GM23338 (cell line): ENCODE data around the gene ADGRG4. TPM values are rescaled to one million over a fixed set of nuclear protein-coding genes. Genes with fewer than 3 reads are reported as not detected.

Experiments used
- ATAC-seq: fragments of 200-7000 bp; cut with Tn5 transposase; 3 replicates; pipeline ENCODE4 v1.9.1; 2020
- DNase-seq: peaks from one replicate; pipeline ENCODE4 v3.0.0-alpha.2; 2015; ENCODE audit warnings: low spot score
- H2AFZ ChIP-seq: fragments of 200-600 bp; sonication (generic); 2 replicates; pipeline ENCODE4 v1.8.0; 2016; ENCODE audit warnings: antibody characterized with exemption, mild to moderate bottlenecking, moderate library complexity
- H3F3A ChIP-seq: fragments of 200-600 bp; sonication (generic); replicated peaks from 2 replicates; pipeline ENCODE4 v1.8.0; 2017; ENCODE audit warnings: antibody characterized with exemption, mixed run types, low read depth
- H3K27ac ChIP-seq: fragments of 200-600 bp; sonication (generic); 2 replicates; pipeline ENCODE4 v1.6.1; 2016; ENCODE audit warnings: low read depth
- H3K27me3 ChIP-seq: fragments of 200-600 bp; sonication (generic); 2 replicates; pipeline ENCODE4 v1.8.0; 2016; ENCODE audit warnings: mild to moderate bottlenecking, mixed run types, moderate library complexity; ENCODE audit not compliant: insufficient read depth
- H3K36me3 ChIP-seq: fragments of 200-600 bp; sonication (generic); 2 replicates; pipeline ENCODE4 v1.8.0; 2016; ENCODE audit warnings: mild to moderate bottlenecking; ENCODE audit not compliant: insufficient read depth
- H3K4me1 ChIP-seq: fragments of 200-600 bp; sonication (generic); 2 replicates; pipeline ENCODE4 v1.8.0; 2016; ENCODE audit warnings: mild to moderate bottlenecking, moderate library complexity; ENCODE audit not compliant: insufficient read depth
- H3K4me2 ChIP-seq: fragments of 200-600 bp; sonication (generic); 2 replicates; pipeline ENCODE4 v1.7.1; 2017; ENCODE audit warnings: mixed run types
- H3K4me3 ChIP-seq: fragments of 200-600 bp; sonication (generic); 2 replicates; pipeline ENCODE4 v1.6.1; 2016; ENCODE audit warnings: mixed run types
- H3K79me2 ChIP-seq: fragments of 200-600 bp; sonication (generic); replicated peaks from 2 replicates; pipeline ENCODE4 v1.8.0; 2017; ENCODE audit warnings: mild to moderate bottlenecking; ENCODE audit not compliant: insufficient read depth
- H3K9me2 ChIP-seq: fragments of 200-600 bp; sonication (generic); 2 replicates; pipeline ENCODE4 v1.8.0; 2017; ENCODE audit not compliant: insufficient read depth
- H4K20me1 ChIP-seq: fragments of 200-600 bp; sonication (generic); replicated peaks from 2 replicates; pipeline ENCODE4 v1.8.0; 2017; ENCODE audit warnings: mild to moderate bottlenecking; ENCODE audit not compliant: insufficient read depth
- H3K27ac Mint-ChIP-seq: 2 replicates; pipeline ENCODE4 v1.8.0; 2020; ENCODE audit warnings: inconsistent platforms, mild to moderate bottlenecking, moderate library complexity, mixed read lengths
- H3K27me3 Mint-ChIP-seq: 3 replicates; pipeline ENCODE4 v1.8.0; 2022; ENCODE audit warnings: low read depth, mild to moderate bottlenecking, moderate library complexity, mixed read lengths, inconsistent platforms; ENCODE audit not compliant: insufficient read depth, poor library complexity
- H3K36me3 Mint-ChIP-seq: 3 replicates; pipeline ENCODE4 v1.8.0; 2021; ENCODE audit warnings: low read depth, mild to moderate bottlenecking, inconsistent platforms, moderate library complexity, mixed read lengths
- H3K4me1 Mint-ChIP-seq: 3 replicates; pipeline ENCODE4 v1.8.0; 2020; ENCODE audit warnings: mild to moderate bottlenecking, inconsistent platforms, mixed read lengths
- H3K4me3 Mint-ChIP-seq: 3 replicates; pipeline ENCODE4 v1.8.0; 2021; ENCODE audit warnings: moderate library complexity, mild to moderate bottlenecking, inconsistent platforms, mixed read lengths
- H3K9me3 Mint-ChIP-seq: 3 replicates; pipeline ENCODE4 v1.8.0; 2020; ENCODE audit warnings: moderate library complexity, mild to moderate bottlenecking, inconsistent platforms, mixed read lengths
- CREB1 ChIP-seq: fragments of 250-450 bp; sonication (Bioruptor Pico); IDR thresholded peaks from 2 replicates; pipeline ENCODE4 v1.5.0; 2020; ENCODE audit warnings: low read depth, mild to moderate bottlenecking, moderate library complexity
- EZH2 ChIP-seq: fragments of 200-600 bp; sonication (generic); IDR thresholded peaks from one replicate; pipeline ENCODE4 v1.8.0; 2017; ENCODE audit warnings: antibody characterized with exemption, mild to moderate bottlenecking, low read depth; ENCODE audit not compliant: unreplicated experiment
- EZH2phosphoT487 ChIP-seq: fragments of 200-600 bp; sonication (generic); IDR thresholded peaks from one replicate; pipeline ENCODE4 v1.8.1; 2018; ENCODE audit warnings: antibody characterized with exemption; ENCODE audit not compliant: unreplicated experiment
- JUNB ChIP-seq: IDR thresholded peaks from one replicate; pipeline ENCODE4 v1.6.1; 2016; ENCODE audit warnings: antibody characterized with exemption; ENCODE audit not compliant: unreplicated experiment
- NANOG ChIP-seq: IDR thresholded peaks from 2 replicates; pipeline ENCODE4 v1.6.1; 2016; ENCODE audit warnings: antibody characterized with exemption, borderline replicate concordance
- POLR2AphosphoS5 ChIP-seq: IDR thresholded peaks from 2 replicates; pipeline ENCODE4 v1.6.1; 2016; ENCODE audit warnings: antibody characterized with exemption, low read depth
- STAT1 ChIP-seq: IDR thresholded peaks from one replicate; pipeline ENCODE4 v1.6.1; 2016; ENCODE audit warnings: antibody characterized with exemption; ENCODE audit not compliant: unreplicated experiment
- ZNF331 ChIP-seq: fragments of 250-450 bp; sonication (Bioruptor Pico); IDR thresholded peaks from 2 replicates; pipeline ENCODE4 v1.5.0; 2020; ENCODE audit warnings: low read depth, mild to moderate bottlenecking, moderate library complexity
- polyA plus RNA-seq: library from polyadenylated mRNA; unstranded; fragments of >200 nt; fragmentation: Nextera tagmentation; extraction: Ambion mirVana; gene quantifications from 2 replicates; pipeline ENCODE4 v1.2.1, GENCODE V29; 2016
- total RNA-seq: library from RNA; depleted of rRNA; stranded (reverse); fragments of >200 nt; shearing (Covaris generic); gene quantifications from 2 replicates; pipeline ENCODE4 v1.2.3, GENCODE V29; 2014
- TF ChIP-seq, protein P1 (sequence below): IDR thresholded peaks from 2 replicates; pipeline ENCODE4 v1.6.1; 2016; ENCODE audit warnings: antibody characterized with exemption
- TF ChIP-seq, protein P2 (sequence below): fragments of 250-450 bp; sonication (Bioruptor Pico); IDR thresholded peaks from 2 replicates; pipeline ENCODE4 v1.5.0; 2020; ENCODE audit warnings: mild to moderate bottlenecking, moderate library complexity
- TF ChIP-seq, protein P3 (sequence below), 2 experiments: fragments of 200-600 bp in 1 of 2; sonication (generic) in 1 of 2; conservative IDR thresholded peaks; 2 replicates each; pipeline versions ENCODE4 v1.5.1 to v1.6.1; 2016 to 2017; ENCODE audit warnings: antibody characterized with exemption in 2 of 2, low read depth in 2 of 2, mild to moderate bottlenecking in 2 of 2, moderate library complexity in 1 of 2
- TF ChIP-seq, protein P4 (sequence below): IDR thresholded peaks from one replicate; pipeline ENCODE4 v1.6.1; 2018; ENCODE audit warnings: antibody characterized with exemption; ENCODE audit not compliant: unreplicated experiment

Gene ADGRG4
- total and polyA plus RNA-seq, 2 experiments from 2014 or later = not detected

DNA sequence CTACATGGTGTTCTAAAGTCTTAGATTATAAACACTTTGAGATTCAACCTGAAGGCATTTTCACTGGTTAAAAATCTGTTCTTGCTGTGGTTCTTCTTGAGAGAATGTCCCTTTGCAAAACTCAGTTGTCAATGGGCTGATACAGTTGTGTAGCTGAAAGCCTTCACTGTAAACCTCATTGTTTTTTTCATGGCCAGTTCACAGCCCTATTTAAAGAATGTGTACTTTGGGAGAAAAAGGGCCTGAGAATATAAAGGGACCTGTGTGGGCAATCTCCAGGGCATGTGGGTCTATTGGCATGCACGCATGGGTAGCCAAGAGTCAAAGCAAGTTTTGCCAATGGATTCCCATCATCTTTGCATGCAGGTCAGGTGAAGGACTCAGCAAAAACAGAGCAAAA lies 41.8 kb upstream of the ADGRG4 start (continued):
- TF ChIP-seq, protein P1, sequence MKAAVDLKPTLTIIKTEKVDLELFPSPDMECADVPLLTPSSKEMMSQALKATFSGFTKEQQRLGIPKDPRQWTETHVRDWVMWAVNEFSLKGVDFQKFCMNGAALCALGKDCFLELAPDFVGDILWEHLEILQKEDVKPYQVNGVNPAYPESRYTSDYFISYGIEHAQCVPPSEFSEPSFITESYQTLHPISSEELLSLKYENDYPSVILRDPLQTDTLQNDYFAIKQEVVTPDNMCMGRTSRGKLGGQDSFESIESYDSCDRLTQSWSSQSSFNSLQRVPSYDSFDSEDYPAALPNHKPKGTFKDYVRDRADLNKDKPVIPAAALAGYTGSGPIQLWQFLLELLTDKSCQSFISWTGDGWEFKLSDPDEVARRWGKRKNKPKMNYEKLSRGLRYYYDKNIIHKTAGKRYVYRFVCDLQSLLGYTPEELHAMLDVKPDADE = no peak
- no peak for TF ChIP-seq EZH2phosphoT487
- no peak for TF ChIP-seq EZH2

DNA sequence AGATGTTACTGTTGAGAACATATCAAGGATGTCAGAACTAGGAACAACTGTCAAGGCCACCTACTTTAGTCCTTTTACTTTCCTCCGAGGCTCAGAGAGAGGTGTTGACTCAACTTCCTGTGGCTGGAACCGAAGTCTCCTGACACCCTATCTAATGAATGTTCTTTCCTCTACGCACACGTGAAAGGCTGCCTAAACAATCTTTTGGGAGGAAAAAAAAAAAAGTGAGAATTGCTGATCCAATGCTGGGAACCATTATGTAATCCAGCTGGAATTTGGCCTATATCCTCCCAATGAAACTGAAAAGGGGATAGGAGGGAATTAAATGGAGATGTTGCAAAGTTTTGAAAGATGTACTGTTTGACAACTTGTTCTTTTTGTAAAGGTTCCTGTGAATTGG lies 41.2 kb upstream of the ADGRG4 start:
- Histone ChIP-seq H3K4me2 (no peak overlapping the region), H3K9me2 (no peaks in the 10 kb centered on the region), H3K79me2 (no peaks in the 10 kb centered on the region), H3K36me3 (no peaks in the 10 kb centered on the region), H3F3A (no peaks in the 10 kb centered on the region), H3K4me1 (no peaks in the 10 kb centered on the region), H3K27me3 (no peaks in the 10 kb centered on the region), H4K20me1 (no peaks in the 10 kb centered on the region), H3K4me3 (no peak overlapping the region), H3K27ac (no peak overlapping the region), H2AFZ (no peak overlapping the region)
- no peak for DNase-seq
- H3K27me3 Mint-ChIP-seq = peaks cover 5% of the 10 kb centered on the region
- no peak for ATAC-seq
- peaks cover 13% of the 10 kb centered on the region for H3K4me1 Mint-ChIP-seq
- no peak overlapping the region for H3K27ac Mint-ChIP-seq
- H3K9me3 Mint-ChIP-seq = no peaks in the 10 kb centered on the region
- no peaks in the 10 kb centered on the region for H3K36me3 Mint-ChIP-seq
- no peak overlapping the region for H3K4me3 Mint-ChIP-seq
- TF ChIP-seq, protein P2, sequence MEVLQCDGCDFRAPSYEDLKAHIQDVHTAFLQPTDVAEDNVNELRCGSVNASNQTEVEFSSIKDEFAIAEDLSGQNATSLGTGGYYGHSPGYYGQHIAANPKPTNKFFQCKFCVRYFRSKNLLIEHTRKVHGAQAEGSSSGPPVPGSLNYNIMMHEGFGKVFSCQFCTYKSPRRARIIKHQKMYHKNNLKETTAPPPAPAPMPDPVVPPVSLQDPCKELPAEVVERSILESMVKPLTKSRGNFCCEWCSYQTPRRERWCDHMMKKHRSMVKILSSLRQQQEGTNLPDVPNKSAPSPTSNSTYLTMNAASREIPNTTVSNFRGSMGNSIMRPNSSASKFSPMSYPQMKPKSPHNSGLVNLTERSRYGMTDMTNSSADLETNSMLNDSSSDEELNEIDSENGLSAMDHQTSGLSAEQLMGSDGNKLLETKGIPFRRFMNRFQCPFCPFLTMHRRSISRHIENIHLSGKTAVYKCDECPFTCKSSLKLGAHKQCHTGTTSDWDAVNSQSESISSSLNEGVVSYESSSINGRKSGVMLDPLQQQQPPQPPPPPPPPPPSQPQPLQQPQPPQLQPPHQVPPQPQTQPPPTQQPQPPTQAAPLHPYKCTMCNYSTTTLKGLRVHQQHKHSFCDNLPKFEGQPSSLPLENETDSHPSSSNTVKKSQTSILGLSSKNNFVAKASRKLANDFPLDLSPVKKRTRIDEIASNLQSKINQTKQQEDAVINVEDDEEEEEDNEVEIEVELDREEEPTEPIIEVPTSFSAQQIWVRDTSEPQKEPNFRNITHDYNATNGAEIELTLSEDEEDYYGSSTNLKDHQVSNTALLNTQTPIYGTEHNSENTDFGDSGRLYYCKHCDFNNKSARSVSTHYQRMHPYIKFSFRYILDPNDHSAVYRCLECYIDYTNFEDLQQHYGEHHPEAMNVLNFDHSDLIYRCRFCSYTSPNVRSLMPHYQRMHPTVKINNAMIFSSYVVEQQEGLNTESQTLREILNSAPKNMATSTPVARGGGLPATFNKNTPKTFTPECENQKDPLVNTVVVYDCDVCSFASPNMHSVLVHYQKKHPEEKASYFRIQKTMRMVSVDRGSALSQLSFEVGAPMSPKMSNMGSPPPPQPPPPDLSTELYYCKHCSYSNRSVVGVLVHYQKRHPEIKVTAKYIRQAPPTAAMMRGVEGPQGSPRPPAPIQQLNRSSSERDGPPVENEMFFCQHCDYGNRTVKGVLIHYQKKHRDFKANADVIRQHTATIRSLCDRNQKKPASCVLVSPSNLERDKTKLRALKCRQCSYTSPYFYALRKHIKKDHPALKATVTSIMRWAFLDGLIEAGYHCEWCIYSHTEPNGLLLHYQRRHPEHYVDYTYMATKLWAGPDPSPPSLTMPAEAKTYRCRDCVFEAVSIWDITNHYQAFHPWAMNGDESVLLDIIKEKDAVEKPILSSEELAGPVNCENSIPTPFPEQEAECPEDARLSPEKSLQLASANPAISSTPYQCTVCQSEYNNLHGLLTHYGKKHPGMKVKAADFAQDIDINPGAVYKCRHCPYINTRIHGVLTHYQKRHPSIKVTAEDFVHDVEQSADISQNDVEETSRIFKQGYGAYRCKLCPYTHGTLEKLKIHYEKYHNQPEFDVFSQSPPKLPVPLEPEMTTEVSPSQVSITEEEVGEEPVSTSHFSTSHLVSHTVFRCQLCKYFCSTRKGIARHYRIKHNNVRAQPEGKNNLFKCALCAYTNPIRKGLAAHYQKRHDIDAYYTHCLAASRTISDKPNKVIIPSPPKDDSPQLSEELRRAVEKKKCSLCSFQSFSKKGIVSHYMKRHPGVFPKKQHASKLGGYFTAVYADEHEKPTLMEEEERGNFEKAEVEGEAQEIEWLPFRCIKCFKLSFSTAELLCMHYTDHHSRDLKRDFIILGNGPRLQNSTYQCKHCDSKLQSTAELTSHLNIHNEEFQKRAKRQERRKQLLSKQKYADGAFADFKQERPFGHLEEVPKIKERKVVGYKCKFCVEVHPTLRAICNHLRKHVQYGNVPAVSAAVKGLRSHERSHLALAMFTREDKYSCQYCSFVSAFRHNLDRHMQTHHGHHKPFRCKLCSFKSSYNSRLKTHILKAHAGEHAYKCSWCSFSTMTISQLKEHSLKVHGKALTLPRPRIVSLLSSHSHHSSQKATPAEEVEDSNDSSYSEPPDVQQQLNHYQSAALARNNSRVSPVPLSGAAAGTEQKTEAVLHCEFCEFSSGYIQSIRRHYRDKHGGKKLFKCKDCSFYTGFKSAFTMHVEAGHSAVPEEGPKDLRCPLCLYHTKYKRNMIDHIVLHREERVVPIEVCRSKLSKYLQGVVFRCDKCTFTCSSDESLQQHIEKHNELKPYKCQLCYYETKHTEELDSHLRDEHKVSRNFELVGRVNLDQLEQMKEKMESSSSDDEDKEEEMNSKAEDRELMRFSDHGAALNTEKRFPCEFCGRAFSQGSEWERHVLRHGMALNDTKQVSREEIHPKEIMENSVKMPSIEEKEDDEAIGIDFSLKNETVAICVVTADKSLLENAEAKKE (CRISPR knock-in tag) = no peak
- TF ChIP-seq, protein P3, sequence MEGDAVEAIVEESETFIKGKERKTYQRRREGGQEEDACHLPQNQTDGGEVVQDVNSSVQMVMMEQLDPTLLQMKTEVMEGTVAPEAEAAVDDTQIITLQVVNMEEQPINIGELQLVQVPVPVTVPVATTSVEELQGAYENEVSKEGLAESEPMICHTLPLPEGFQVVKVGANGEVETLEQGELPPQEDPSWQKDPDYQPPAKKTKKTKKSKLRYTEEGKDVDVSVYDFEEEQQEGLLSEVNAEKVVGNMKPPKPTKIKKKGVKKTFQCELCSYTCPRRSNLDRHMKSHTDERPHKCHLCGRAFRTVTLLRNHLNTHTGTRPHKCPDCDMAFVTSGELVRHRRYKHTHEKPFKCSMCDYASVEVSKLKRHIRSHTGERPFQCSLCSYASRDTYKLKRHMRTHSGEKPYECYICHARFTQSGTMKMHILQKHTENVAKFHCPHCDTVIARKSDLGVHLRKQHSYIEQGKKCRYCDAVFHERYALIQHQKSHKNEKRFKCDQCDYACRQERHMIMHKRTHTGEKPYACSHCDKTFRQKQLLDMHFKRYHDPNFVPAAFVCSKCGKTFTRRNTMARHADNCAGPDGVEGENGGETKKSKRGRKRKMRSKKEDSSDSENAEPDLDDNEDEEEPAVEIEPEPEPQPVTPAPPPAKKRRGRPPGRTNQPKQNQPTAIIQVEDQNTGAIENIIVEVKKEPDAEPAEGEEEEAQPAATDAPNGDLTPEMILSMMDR (conservative IDR thresholded peaks at IDR 0.05; ENCODE audit: low read depth in 2 of 2) = no peak
- TF ChIP-seq EZH2 (no peak), EZH2phosphoT487 (no peak), POLR2AphosphoS5 (no peak), ZNF331 (CRISPR knock-in tag) (no peak), CREB1 (CRISPR knock-in tag) (no peak), STAT1 (no peak), JUNB (no peak), NANOG (no peak)
- TF ChIP-seq, protein P4, sequence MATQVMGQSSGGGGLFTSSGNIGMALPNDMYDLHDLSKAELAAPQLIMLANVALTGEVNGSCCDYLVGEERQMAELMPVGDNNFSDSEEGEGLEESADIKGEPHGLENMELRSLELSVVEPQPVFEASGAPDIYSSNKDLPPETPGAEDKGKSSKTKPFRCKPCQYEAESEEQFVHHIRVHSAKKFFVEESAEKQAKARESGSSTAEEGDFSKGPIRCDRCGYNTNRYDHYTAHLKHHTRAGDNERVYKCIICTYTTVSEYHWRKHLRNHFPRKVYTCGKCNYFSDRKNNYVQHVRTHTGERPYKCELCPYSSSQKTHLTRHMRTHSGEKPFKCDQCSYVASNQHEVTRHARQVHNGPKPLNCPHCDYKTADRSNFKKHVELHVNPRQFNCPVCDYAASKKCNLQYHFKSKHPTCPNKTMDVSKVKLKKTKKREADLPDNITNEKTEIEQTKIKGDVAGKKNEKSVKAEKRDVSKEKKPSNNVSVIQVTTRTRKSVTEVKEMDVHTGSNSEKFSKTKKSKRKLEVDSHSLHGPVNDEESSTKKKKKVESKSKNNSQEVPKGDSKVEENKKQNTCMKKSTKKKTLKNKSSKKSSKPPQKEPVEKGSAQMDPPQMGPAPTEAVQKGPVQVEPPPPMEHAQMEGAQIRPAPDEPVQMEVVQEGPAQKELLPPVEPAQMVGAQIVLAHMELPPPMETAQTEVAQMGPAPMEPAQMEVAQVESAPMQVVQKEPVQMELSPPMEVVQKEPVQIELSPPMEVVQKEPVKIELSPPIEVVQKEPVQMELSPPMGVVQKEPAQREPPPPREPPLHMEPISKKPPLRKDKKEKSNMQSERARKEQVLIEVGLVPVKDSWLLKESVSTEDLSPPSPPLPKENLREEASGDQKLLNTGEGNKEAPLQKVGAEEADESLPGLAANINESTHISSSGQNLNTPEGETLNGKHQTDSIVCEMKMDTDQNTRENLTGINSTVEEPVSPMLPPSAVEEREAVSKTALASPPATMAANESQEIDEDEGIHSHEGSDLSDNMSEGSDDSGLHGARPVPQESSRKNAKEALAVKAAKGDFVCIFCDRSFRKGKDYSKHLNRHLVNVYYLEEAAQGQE = no peak
- TF ChIP-seq, protein P1 = no peak
